Type B pancreatic cell (in vitro differentiated cells): ENCODE data around the gene EHD3. TPM values are rescaled to one million over a fixed set of nuclear protein-coding genes. Genes with fewer than 3 reads are reported as not detected.
A peak's percentile ranks its signal among the peaks of the same experiment; 100 is the strongest.

Experiments
- DNase-seq: peaks from one replicate; pipeline ENCODE4 v3.0.0; 2021; ENCODE audit warnings: mixed read lengths; ENCODE audit not compliant: unreplicated experiment; ENCODE audit errors: extremely low spot score
- H3K27ac Mint-ChIP-seq: 2 replicates; pipeline ENCODE4 v1.8.0; 2021; ENCODE audit warnings: mild to moderate bottlenecking, mixed read lengths
- H3K27me3 Mint-ChIP-seq: 2 replicates; pipeline ENCODE4 v1.8.0; 2021; ENCODE audit warnings: mixed read lengths
- H3K36me3 Mint-ChIP-seq: 2 replicates; pipeline ENCODE4 v1.8.0; 2021; ENCODE audit warnings: mixed read lengths
- H3K4me1 Mint-ChIP-seq: one replicate; pipeline ENCODE4 v1.8.0; 2021; ENCODE audit warnings: mixed read lengths; ENCODE audit not compliant: unreplicated experiment
- H3K4me3 Mint-ChIP-seq: 2 replicates; pipeline ENCODE4 v1.8.0; 2021; ENCODE audit warnings: mild to moderate bottlenecking, mixed read lengths
- H3K9me3 Mint-ChIP-seq: 2 replicates; pipeline ENCODE4 v1.8.0; 2021; ENCODE audit warnings: mixed read lengths
- total RNA-seq: library from RNA; stranded (reverse); gene quantifications from 2 replicates; pipeline ENCODE4 v1.2.1, GENCODE V29; 2021; ENCODE audit warnings: low replicate concordance
- TF ChIP-seq, protein P1 (sequence below): fragments of 200-600 bp; sonication (generic); conservative IDR thresholded peaks from 2 replicates; pipeline ENCODE4 v1.5.0; 2021; ENCODE audit warnings: antibody characterized with exemption, mild to moderate bottlenecking

Gene EHD3
- total RNA-seq, 1 donor from 2014 or later = 8.9 TPM

DNA sequence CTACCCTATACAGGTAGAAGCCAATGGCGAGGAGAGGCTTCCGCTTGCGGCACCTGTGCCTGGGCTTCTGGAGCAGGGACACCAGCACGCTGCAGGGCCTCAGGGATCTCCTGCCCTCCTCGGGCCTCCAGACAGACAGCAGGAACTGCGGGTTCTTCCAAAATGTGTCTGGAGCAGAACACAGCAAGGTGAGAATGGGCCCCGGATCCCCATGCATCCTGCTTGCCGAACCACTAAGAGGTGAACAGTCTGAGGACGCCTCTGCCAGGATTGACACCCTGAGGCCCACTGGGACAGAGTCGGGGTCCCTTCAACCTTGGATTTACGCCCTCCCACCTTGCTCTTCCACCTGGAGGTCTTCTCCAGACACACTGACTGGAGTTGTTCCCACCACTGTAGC, 42.0 kb upstream of the EHD3 start:
- Mint-ChIP-seq H3K4me3 (no peak overlapping the region), H3K36me3 (no peaks in the 10 kb centered on the region), H3K9me3 (no peaks in the 10 kb centered on the region), H3K27me3 (peaks cover 23% of the 10 kb centered on the region), H3K27ac (no peak overlapping the region), H3K4me1 (no peaks in the 10 kb centered on the region)
- TF ChIP-seq, protein P1, sequence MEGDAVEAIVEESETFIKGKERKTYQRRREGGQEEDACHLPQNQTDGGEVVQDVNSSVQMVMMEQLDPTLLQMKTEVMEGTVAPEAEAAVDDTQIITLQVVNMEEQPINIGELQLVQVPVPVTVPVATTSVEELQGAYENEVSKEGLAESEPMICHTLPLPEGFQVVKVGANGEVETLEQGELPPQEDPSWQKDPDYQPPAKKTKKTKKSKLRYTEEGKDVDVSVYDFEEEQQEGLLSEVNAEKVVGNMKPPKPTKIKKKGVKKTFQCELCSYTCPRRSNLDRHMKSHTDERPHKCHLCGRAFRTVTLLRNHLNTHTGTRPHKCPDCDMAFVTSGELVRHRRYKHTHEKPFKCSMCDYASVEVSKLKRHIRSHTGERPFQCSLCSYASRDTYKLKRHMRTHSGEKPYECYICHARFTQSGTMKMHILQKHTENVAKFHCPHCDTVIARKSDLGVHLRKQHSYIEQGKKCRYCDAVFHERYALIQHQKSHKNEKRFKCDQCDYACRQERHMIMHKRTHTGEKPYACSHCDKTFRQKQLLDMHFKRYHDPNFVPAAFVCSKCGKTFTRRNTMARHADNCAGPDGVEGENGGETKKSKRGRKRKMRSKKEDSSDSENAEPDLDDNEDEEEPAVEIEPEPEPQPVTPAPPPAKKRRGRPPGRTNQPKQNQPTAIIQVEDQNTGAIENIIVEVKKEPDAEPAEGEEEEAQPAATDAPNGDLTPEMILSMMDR = no peak
- DNase-seq = peak; percentile 51

DNA sequence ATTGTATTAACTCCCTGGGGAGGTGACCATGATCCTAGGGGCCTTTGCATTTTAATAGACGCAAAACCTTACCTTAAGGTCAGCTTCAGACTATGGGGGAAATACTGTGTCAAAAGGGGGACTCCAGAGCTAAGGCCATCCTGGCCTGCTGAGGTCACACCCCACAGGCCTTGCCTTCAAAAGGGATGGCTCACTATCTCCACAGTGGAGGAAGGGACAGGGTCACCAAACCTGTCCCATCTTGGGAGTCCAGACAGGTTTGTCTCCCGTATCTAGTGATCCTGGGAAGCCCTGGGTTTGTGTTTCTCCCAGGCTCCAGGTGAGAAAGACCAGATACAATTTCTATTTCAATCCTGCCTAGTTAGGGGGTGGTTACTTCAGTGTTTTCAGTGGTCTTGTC, 41.6 kb upstream of the EHD3 start:
- Mint-ChIP-seq H3K27ac (no peak overlapping the region), H3K27me3 (peaks cover 23% of the 10 kb centered on the region), H3K36me3 (no peaks in the 10 kb centered on the region), H3K4me1 (no peaks in the 10 kb centered on the region), H3K4me3 (no peak overlapping the region), H3K9me3 (no peaks in the 10 kb centered on the region)
- TF ChIP-seq, protein P1 = no peak
- peak; percentile 7 for DNase-seq

DNA sequence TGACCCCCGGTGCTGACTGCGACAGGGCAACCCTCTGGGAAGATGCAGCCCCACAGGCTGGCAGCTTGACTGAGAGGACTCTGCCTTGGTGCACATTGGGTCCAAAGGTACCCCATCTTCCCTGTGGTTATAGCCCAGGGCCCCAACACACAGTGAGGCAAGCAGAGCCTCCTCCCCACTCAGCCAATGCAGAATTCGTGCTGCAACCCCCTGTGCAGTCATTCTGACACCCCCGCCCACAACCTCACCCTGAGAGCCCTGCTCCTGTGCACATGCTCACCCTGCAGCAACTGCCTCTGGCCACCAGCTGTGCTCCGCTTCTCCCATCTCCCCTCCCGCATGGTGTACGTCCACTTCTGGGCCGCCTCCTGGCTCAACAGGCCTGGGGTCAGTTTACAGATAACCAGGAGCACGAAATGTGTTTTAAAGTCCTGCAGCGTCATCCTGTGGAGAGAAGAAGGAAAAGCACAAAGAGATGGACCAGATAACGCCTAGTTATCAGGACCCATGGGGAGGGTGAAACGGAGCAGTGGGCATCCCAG, 41.0 kb upstream of the EHD3 start:
- DNase-seq = peak; percentile 65
- H3K4me3 Mint-ChIP-seq = no peak overlapping the region
- no peak overlapping the region for H3K27ac Mint-ChIP-seq
- no peaks in the 10 kb centered on the region for H3K9me3 Mint-ChIP-seq
- no peaks in the 10 kb centered on the region for H3K36me3 Mint-ChIP-seq
- no peaks in the 10 kb centered on the region for H3K4me1 Mint-ChIP-seq
- TF ChIP-seq, protein P1 = no peak
- H3K27me3 Mint-ChIP-seq = peaks cover 23% of the 10 kb centered on the region

DNA sequence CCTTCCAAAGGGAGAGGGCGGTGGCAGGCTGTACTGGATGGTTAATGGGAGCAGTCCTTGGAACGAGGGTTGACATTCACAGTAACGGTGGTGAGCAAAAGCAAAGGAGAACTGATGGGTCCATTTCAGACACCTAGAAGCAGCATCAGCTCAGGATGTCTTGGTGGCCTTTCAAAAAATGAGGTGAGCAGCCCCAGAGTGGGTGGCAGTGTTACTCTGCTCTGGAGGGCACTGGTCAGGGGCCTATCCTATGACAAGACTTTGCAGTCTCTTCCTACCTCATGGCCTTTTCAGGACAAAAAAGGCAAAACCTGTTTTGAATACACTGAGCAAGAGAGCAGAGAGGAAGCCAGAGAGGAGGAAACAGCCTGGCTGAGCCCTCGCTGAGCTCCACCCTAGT, 40.1 kb upstream of the EHD3 start:
- TF ChIP-seq, protein P1 = no peak
- Mint-ChIP-seq H3K4me3 (no peak overlapping the region), H3K36me3 (no peaks in the 10 kb centered on the region), H3K27me3 (peaks cover 20% of the 10 kb centered on the region), H3K4me1 (no peaks in the 10 kb centered on the region), H3K27ac (no peak overlapping the region), H3K9me3 (peaks cover 3% of the 10 kb centered on the region)
- DNase-seq = peak; percentile 15

DNA sequence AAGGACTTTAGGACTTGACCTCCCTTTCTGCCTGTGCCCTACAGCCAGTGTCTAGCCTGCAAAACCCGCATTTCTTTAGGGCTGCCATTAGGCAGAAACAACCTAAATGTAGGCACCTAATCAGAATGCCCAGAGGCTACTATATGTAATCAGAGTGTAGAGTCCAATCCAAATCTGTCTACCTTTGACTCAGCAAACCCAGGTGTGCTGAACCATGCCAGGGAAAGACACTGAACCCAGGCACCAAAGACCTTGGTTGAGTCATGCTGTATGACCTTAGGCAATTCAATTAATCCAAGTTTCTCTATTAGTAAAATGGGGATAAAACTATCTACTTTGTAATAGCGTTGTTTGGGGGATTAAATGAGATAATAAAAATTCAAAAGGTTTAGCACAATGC, 37.3 kb upstream of the EHD3 start:
- H3K27me3 Mint-ChIP-seq = peaks cover 20% of the 10 kb centered on the region
- peak; percentile 18 for DNase-seq
- H3K36me3 Mint-ChIP-seq = no peaks in the 10 kb centered on the region
- H3K9me3 Mint-ChIP-seq = peaks cover 7% of the 10 kb centered on the region
- TF ChIP-seq, protein P1 = no peak
- no peaks in the 10 kb centered on the region for H3K4me1 Mint-ChIP-seq
- H3K27ac Mint-ChIP-seq = no peak overlapping the region
- no peak overlapping the region for H3K4me3 Mint-ChIP-seq

DNA sequence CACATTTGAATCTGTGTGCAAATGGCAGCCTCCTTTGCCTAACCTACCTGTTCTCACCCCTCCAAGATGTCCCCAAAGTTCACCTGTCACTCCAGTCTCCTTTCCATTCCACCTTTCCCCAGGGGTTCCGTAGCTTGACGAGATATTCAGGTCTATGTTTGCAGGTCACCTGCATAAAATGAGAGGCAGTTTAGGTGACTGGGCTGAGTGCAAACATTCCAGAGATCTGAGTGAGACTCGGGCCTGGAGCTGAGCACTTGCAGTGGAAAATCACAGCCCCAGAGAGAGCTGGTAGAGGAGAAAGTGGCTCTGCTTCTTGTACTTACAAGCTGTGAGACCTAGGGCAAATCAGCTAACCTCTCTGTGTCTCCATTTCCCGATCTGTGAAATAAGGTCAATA, 36.8 kb upstream of the EHD3 start:
- no peaks in the 10 kb centered on the region for H3K4me1 Mint-ChIP-seq
- no peak overlapping the region for H3K27ac Mint-ChIP-seq

More for the DNA sequence above, 36.8 kb upstream of the EHD3 start:
- Mint-ChIP-seq H3K4me3 (no peak overlapping the region), H3K36me3 (no peaks in the 10 kb centered on the region), H3K9me3 (peaks cover 7% of the 10 kb centered on the region), H3K27me3 (peaks cover 25% of the 10 kb centered on the region)
- DNase-seq = peak; percentile 40
- TF ChIP-seq, protein P1 = no peak
